Suprapubic skin (tissue), 4 donors: Measurements from ENCODE around the gene NUFIP1. TPM values are rescaled to one million over a fixed set of nuclear protein-coding genes. Genes with fewer than 3 reads are reported as not detected.
"Not testable (repeated sequence)": the region's sequence is repeated elsewhere in the genome, so short reads cannot be mapped to it uniquely, and the experiment has no call there.

ENCODE experiments used
- DNase-seq, 2 donors: peaks; one replicate each; pipeline ENCODE4 v3.0.0-alpha.2; 2019; ENCODE audit warnings: low spot score in 2 of 2
- H3K27ac ChIP-seq: fragments of 200-600 bp; sonication (generic); one replicate; pipeline ENCODE4 v1.5.1; 2019
- H3K27me3 ChIP-seq: fragments of 200-600 bp; sonication (generic); one replicate; pipeline ENCODE4 v1.5.1; 2019
- H3K36me3 ChIP-seq: fragments of 200-600 bp; sonication (generic); one replicate; pipeline ENCODE4 v1.5.1; 2019
- H3K4me1 ChIP-seq: fragments of 200-600 bp; sonication (generic); one replicate; pipeline ENCODE4 v1.5.1; 2019
- H3K4me3 ChIP-seq: fragments of 200-600 bp; sonication (generic); one replicate; pipeline ENCODE4 v1.5.1; 2019; ENCODE audit warnings: mild to moderate bottlenecking
- H3K9me3 ChIP-seq: fragments of 200-600 bp; sonication (generic); one replicate; pipeline ENCODE4 v1.5.1; 2019
- EP300 ChIP-seq: sonication (generic); formaldehyde crosslinking; IDR thresholded peaks from one replicate; pipeline ENCODE4 v1.6.1; 2017; ENCODE audit warnings: antibody characterized with exemption
- POLR2A ChIP-seq, 2 donors: fragments of 450-650 bp; IDR thresholded peaks; one replicate each; pipeline ENCODE4 v1.6.1; 2017; ENCODE audit warnings: antibody characterized with exemption in 2 of 2, mild to moderate bottlenecking in 2 of 2, moderate library complexity in 2 of 2
- POLR2AphosphoS5 ChIP-seq, 3 donors: sonication (generic); formaldehyde crosslinking; IDR thresholded peaks; one replicate each; pipeline ENCODE4 v1.6.1; 2017; ENCODE audit warnings: antibody characterized with exemption in 3 of 3
- WGBS: methylation state at CpG from one replicate; pipeline ENCODE4 v1.1.5; 2018; 5-methylcytosine and 5-hydroxymethylcytosine counted together
- total RNA-seq, 4 donors: library from RNA; depleted of rRNA; stranded (reverse); fragments of >200 nt; gene quantifications; one replicate each; pipeline ENCODE4 v1.1.0, GENCODE V29; 2016
- TF ChIP-seq, protein P1 (sequence below), 2 donors: fragments of 200-600 bp in 1 of 2; fragments of 450-650 bp in 1 of 2; sonication (generic) in 1 of 2; IDR thresholded peaks; one replicate each; pipeline ENCODE4 v1.5.1; 2016 to 2019; ENCODE audit warnings: antibody characterized with exemption in 2 of 2, mild to moderate bottlenecking in 1 of 2, moderate library complexity in 1 of 2

The NUFIP1 gene
- total RNA-seq = 1 to 10 TPM; 3.2 to 5.0 (median 4.2) TPM

DNA sequence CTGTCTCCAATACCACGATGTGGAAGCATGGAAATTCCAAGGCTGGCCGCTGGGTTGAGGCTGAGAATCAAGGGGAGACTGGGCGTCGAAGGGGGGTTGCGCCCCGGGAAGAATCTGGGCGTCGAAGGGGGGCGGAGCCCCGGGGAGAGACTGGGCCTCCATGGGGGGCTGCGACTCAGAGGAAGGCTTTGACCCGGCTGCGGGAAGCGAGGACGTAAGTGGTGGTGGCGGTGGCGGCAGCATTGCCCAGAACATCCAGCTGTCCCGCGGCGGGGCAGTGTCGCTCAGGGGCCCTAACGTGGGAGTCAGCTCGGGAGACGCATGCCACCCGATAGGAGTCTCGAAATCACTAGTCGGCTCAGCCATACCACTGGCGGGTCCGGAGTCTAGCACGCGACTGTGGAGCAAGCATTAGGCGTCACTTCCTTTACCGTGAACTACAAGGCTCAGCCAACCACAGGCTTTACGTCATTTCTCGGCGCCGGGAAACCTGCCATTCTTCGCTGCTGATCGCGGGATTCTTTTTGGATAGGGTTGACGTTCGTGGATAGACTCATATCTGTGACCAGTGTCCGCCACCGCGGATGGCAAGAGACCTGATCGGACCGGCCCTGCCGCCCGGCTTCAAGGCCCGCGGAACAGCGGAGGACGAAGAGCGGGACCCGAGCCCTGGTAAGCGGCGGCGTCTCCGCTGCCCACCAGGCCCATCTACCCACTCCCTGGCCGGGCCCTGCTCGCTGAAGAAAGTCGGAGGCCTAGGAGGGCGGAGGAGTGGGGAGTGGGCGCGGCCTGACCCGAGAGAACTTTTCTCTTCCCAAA is at the start of gene NUFIP1, which contains the start of gene GPALPP1:
Gene NUFIP1, minus strand, starts transcription at position 401 of the 819 bp plus-strand sequence. Its CDS starts 35 bp downstream, at position 366.
Gene GPALPP1, plus strand, starts transcription at position 468 of the 819 bp plus-strand sequence. Its CDS starts 117 bp downstream, at position 585.
- Histone ChIP-seq H3K9me3 (no peaks in the 10 kb centered on the region), H3K4me3 (peak within 1 kb of the TSS; percentile 72), H3K27ac (peak within 1 kb of the TSS; percentile 74), H3K27me3 (no peaks in the 10 kb centered on the region), H3K36me3 (peaks cover 5% of the 10 kb centered on the region), H3K4me1 (peaks cover 28% of the 10 kb centered on the region)
- DNase-seq = peak; percentile 95
- peak in 1 of 3 donors; percentile 82 for TF ChIP-seq POLR2AphosphoS5 (IDR thresholded peaks at IDR 0.05)
- no peak for TF ChIP-seq EP300
- peak in 1 of 2 donors; percentile 8 for TF ChIP-seq POLR2A (IDR thresholded peaks at IDR 0.05)
- TF ChIP-seq, protein P1, sequence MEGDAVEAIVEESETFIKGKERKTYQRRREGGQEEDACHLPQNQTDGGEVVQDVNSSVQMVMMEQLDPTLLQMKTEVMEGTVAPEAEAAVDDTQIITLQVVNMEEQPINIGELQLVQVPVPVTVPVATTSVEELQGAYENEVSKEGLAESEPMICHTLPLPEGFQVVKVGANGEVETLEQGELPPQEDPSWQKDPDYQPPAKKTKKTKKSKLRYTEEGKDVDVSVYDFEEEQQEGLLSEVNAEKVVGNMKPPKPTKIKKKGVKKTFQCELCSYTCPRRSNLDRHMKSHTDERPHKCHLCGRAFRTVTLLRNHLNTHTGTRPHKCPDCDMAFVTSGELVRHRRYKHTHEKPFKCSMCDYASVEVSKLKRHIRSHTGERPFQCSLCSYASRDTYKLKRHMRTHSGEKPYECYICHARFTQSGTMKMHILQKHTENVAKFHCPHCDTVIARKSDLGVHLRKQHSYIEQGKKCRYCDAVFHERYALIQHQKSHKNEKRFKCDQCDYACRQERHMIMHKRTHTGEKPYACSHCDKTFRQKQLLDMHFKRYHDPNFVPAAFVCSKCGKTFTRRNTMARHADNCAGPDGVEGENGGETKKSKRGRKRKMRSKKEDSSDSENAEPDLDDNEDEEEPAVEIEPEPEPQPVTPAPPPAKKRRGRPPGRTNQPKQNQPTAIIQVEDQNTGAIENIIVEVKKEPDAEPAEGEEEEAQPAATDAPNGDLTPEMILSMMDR (IDR thresholded peaks at IDR 0.05) = peak in 1 of 2 donors; percentile 6
- under 1% methylated on average over 51 of the region's 66 CpGs for WGBS

- Histone ChIP-seq H3K9me3 (no peaks in the 10 kb centered on the region), H3K27ac (no peak overlapping the region), H3K4me1 (no peaks in the 10 kb centered on the region), H3K27me3 (no peaks in the 10 kb centered on the region), H3K36me3 (peaks cover 24% of the 10 kb centered on the region), H3K4me3 (no peak overlapping the region)
- TF ChIP-seq EP300 = no peak
- no peak for TF ChIP-seq POLR2AphosphoS5 (IDR thresholded peaks at IDR 0.05)
- no peak for TF ChIP-seq POLR2A (IDR thresholded peaks at IDR 0.05)
- TF ChIP-seq, protein P1 (IDR thresholded peaks at IDR 0.05) = no peak
- no peak for DNase-seq
Observed at GRCh38 chr13:45036206-45036605, 46.9 kb upstream of the NUFIP1 start.

DNA sequence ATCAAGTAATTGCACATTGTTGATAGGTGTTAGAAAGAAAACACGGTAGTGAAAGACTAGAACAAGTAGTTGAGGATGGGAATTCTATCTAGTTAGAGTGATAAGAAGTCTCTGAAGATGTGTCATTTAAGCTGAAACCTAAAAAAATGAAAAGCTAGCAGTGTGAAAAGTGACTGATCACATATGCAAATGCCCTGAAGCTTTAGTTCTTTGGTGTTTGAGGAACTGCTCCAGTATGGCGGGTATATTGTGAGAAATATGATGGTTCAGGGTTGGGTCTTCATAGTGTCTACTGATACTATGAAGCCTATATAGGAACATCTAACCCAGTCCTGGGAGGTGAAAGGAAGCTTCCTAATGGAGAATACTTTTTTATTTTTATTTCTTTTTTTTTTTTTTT is 45.1 kb upstream of the NUFIP1 start:
- Histone ChIP-seq H3K27me3 (no peaks in the 10 kb centered on the region), H3K4me3 (no peak overlapping the region), H3K4me1 (no peaks in the 10 kb centered on the region), H3K36me3 (peaks cover 24% of the 10 kb centered on the region), H3K9me3 (no peaks in the 10 kb centered on the region), H3K27ac (no peak overlapping the region)
- no peak for TF ChIP-seq POLR2A (IDR thresholded peaks at IDR 0.05)
- no peak for TF ChIP-seq EP300
- TF ChIP-seq, protein P1 (IDR thresholded peaks at IDR 0.05) = no peak
- no peak for TF ChIP-seq POLR2AphosphoS5 (IDR thresholded peaks at IDR 0.05)
- DNase-seq = no peak
- WGBS = 95% methylated on average over 2 of the region's 2 CpGs

GRCh38 chr13:45024847-45025246 is 35.6 kb upstream of the NUFIP1 start:
- Histone ChIP-seq H3K9me3 (no peaks in the 10 kb centered on the region), H3K36me3 (peaks cover 57% of the 10 kb centered on the region), H3K27ac (no peak overlapping the region), H3K4me1 (no peaks in the 10 kb centered on the region), H3K4me3 (no peak overlapping the region), H3K27me3 (no peaks in the 10 kb centered on the region)
- DNase-seq = no peak
- TF ChIP-seq POLR2A (IDR thresholded peaks at IDR 0.05) (no peak), POLR2AphosphoS5 (IDR thresholded peaks at IDR 0.05) (no peak), EP300 (no peak)
- TF ChIP-seq, protein P1 (IDR thresholded peaks at IDR 0.05) = no peak
- WGBS = 98% methylated on average over 2 of the region's 2 CpGs

- Histone ChIP-seq H3K27me3 (no peaks in the 10 kb centered on the region), H3K4me1 (no peaks in the 10 kb centered on the region), H3K27ac (no peak overlapping the region), H3K4me3 (no peak overlapping the region), H3K36me3 (peaks cover 55% of the 10 kb centered on the region), H3K9me3 (no peaks in the 10 kb centered on the region)
- TF ChIP-seq POLR2A (IDR thresholded peaks at IDR 0.05) (no peak), POLR2AphosphoS5 (IDR thresholded peaks at IDR 0.05) (no peak), EP300 (no peak)
- DNase-seq = no peak
- 96% methylated on average over 3 of the region's 3 CpGs for WGBS
Observed at GRCh38 chr13:45021250-45021649, 32.0 kb upstream of the NUFIP1 start.

DNA sequence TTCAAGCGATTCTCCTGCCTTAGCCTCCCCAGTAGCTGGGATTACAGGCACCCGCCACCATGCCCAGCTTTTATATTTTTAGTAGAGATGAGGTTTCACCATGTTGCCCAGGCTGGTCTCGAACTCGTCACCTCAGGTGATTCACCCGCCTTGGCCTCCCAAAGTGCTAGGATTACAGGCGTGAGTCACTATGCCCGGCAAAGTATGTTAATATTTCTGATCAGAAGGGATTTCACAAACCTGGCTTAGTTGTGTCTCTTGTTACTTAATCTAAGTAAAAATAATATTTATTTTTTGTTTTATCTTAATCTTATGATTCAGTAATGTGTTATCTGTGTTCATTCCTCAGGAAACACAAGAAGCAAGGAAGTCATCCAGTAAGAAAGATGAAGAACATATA is 30.7 kb upstream of the NUFIP1 start:
- H3K36me3 ChIP-seq = peaks cover 64% of the 10 kb centered on the region
- not testable (repeated sequence) for DNase-seq, H3K4me3 ChIP-seq, H3K27ac ChIP-seq, H3K27me3 ChIP-seq, H3K4me1 ChIP-seq, H3K9me3 ChIP-seq
- WGBS = 92% methylated on average over 7 of the region's 7 CpGs
